GM19455 (cell line): ENCODE results near the gene TMEM119.

Source experiments
- ATAC-seq: cut with Tn5 transposase; IDR thresholded peaks from one replicate; pipeline ENCODE4 v1.9.1; 2021; ENCODE audit not compliant: unreplicated experiment

The TMEM119 gene, protein sequence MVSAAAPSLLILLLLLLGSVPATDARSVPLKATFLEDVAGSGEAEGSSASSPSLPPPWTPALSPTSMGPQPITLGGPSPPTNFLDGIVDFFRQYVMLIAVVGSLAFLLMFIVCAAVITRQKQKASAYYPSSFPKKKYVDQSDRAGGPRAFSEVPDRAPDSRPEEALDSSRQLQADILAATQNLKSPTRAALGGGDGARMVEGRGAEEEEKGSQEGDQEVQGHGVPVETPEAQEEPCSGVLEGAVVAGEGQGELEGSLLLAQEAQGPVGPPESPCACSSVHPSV

DNA sequence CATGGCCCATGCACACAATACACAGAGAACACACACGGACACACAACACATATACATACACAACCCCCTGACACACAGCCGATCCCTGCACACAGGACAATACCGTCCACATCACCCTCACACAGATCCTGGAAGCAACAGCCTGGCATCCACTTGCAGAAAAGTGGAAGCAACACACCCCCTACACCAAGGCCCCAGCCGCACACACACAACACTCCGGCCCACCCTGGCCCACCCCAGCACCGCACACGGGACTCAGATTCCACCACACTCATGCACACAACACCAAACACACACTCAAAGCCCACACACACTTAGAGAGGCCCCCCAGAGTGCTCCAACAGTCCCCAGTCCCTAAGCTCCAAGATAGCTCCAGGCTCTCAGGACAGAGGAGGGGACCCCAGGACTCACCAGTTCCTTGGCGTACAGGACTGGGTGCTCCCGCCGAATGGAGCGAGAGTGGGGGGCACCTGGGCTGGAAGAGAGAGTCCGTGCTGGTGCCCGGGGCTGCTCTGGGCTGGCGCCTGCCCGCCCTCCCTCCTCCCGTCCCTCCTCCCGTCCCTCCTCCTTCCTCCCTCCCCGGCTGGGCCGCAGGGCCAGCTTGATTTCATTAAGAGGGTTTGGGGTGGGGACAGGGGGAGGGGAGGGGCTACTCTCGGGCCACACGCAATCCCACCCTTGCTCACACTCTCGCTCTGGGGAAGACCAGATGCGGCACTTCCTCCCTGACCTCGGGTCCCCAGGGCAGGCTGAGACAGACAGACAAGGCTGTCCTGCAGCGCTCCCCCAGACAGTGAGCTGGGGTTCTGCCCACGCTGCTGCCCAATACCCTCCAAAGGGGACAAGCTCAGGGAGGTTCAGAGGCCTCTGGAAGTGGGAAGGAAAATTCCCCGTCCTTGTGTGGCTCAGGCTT, at the start of gene TMEM119:
TMEM119 (minus strand) TSS at position 526 of the 913 bp plus-strand sequence. CDS start 5,701 bp downstream, outside the sequence.
- no peak for ATAC-seq

DNA sequence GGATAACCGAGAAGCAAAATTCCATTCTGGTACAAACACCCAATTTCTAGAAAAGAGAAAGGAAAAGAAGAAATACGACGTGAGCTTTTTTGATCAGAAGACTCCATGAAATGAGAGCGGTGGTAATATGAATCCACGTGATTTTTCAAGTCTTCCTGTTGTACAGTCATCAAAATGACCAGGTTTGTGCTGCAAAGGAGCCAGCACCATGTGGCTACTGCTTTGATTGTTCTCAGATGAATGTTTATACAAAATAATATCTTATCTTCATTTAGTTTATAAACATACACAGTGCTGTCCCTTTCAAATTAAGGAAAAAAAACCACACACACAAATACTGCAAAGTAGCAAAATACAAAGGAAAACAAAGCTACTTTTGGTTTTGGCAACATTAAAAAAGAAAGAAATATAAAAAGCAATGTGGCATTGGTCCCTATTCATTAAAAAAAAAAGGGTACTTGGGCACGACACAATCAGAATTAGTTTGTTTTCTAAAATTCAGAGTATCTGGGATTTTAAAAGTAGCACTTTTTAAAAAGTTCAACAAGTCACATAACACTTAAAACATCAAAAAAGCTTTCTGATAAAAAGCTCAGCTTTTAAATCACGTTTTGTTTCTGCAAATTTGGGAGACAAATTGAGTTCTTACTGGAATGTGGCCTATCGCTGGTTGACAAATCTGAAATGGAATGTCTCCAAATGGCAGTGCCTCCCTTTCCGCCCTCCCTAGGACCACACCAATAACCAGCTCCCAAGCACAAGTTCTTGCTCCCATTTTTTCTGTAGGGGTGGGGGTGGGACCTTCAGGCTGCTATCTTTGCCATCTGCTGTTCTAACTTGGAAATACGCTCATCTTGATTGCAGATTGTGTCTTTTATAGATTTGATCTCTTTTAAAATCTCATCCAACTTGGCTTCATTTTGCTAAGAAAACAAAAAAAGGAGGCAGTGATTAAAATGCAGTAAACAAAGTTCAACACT, 49.0 kb upstream of the TMEM119 start:
- no peak for ATAC-seq

DNA sequence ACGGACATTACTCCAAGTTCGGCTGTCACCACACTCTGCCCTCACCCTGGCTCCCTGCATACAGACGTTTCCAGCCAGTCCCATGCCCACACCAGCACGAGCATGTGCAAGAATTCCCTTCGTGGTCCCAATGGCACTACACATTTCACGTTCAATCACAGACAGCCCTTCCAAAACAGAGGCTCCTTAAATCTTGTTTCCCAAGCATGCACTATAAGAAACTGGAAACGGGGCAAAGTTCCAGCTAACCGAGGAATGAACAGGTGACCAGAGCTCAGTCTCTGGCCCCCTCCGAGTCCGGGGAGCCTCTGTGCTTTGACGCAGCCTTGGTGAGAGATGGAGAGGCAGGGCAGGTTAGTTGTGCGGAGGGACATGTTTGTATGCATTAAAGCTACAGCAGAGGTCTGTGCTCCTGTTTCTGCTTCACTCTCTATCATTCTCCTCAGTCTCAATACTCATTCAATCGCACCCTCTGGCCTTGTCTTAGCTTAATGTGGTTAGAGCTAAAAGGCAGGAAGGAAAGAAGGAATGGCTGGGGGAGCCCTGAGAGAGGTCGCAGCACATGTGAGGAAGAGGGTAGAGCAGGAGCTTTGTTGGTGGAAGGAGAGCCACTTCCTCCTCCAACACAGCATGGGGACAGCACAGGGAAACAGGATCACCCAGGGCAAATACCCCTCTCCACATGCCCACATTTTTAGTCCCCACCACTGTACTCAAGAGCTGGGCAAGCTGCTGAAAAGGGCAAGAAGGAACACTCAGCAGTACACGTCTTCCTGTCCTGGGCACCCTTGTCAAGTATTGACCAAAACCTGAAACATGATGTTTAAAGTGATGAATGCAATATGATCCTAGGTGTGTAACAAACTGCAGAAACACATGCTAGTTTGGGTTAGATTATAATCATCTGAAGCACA, 48.1 kb upstream of the TMEM119 start:
- ATAC-seq: no peak

DNA sequence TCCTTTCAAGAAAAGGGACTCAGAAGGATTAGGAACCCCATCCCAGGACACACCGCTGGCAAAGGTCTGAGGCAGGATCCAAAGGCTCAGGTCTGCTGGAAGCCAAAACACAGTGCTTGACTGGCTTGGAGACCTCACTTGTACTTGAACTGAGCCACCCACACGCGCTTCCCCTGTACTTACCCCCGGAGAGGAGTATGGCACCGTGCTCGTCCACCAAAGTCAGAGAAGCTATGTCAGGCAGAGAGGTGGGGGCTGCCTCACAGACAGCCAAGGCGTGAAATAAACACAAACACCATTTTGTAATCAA, 46.9 kb upstream of the TMEM119 start:
- ATAC-seq: no peak

DNA sequence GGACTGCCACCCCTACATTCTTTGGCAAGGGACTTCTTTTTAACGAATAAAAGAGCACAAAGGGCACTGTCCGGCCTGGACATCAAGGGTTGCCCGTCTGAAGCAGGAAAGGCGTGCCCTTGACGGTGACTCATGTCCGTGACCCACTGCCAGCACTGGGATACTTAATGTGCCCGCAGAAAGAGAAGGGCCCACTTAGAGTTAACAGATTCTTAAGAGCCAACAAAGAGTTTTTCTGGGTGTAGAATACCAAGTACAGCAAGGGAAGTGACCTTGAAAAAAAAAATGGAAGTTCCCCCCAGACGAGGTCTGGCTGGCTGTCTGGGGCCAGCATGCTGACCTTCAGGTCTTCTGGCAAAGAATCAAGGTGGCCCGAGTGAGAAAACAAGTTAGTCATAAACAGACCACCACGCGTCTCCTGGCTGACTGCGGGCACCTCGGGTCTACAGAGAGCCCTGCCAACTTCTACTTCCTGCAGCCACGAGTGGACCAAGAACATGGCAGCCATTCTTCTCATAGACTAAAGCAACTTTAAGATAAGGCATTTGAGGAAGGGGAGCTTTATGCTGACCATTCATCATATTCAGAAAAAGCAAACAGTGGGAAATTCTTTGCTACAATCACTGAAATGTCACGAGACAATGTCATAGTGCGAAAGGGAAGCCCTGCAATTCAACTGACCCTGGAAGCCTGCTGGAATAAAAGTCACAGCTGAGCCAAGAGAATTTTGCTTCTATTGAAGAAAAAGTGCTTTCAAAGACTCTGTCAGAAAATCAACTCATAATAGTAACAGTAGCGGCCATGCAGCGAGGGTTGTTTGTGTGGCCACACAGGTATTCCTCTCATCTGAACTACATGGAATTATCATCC, 46.3 kb upstream of the TMEM119 start:
- no peak for ATAC-seq

DNA sequence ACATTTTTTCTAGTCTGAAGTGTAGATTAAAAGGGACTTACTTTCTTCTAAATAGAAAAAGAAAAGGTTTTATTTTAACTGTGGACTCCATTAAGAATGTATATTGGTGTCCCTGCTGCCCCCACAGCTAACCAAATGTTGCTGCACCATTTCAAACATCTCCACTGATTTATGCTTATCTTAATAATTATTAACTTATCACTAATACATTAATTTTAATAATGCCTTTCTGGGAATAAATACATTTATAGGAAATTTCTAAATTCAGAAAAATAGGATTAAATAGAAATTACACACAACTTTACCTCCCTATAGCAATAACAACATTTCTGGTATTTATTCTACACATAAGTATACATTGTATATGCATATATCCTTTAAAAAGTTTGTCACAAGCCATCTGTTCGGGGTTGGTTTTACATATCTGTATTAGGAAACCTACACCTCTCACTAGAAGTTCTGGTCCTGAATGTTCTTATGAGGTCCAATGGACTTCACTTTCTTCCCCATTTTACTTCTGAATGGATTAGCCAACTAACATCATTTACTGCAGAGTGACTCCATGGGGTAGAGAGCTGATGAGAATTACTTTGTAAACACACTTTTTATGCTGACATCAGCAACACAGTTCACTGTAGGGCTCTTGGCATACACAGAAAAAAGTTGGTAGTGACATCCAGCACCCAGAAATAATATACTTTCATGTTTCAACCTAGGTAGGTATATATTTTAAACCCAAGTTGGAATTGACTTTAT, 45.2 kb upstream of the TMEM119 start:
- ATAC-seq: no peak

DNA sequence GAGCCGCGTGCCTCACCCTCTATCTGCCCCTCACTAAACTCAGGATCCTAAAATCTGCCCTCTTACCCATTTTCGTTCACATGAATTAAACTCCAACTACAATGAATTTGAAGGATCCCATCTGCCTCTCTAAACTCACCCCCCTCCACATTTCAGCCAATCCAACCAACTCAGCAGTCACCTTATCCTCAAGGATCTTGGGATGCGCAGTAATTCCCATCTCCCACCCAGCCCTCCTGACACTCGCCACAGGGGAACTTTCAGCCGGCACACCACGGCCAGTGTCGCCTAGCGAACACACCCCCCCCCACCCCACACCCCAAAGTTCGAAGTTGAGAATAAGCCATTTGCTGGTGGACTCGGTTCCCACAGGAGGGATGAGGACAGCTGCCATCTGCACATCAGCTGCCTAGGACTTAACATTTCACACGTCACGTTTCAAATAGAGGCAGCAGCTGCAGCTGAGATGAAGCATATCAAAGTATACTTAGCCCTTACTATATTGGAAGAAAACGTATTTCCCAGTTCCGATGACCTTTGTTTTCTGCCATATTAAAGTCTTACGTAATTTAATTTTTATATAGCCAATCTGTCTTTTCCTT, 44.5 kb upstream of the TMEM119 start:
- ATAC-seq: no peak

DNA sequence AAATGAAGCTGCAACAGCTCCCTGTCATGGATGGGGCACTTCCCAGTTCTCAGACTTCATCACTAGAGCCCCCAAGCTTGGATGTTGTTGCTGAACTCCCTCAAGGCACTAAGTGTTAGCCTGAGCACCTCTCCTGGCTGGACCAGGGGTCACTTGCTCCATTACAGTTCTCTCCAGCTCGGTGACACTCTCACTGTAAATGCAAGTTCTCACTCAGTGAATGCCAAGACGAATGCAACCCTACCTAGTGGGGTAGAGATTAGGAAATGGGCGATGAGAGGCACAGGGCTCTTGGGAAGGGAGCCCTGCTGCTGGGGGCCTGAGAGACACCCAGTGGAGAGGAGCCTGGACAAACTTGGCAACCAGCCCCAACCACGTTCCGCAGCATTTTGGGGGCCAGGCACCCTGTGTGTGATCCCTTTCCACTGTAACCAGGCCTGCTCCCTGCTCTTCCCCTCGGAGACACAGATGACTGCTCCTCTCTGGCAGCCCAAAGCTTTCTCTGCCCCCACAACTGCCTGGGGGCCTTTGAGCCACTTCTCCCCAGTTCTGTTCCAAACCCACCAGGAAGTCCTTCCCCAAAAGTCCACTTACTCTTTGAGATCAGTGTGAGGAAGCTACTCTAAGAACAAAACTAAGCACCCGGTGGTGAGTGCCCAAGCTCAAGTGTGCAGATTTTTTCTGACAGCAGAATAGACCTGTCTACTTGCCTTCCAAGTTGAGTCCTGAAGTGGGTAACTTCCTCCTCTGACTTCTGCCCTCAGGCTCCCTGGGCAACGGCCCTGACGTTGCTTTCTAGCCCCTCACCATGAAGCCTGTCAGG, 43.8 kb upstream of the TMEM119 start:
- no peak for ATAC-seq

DNA sequence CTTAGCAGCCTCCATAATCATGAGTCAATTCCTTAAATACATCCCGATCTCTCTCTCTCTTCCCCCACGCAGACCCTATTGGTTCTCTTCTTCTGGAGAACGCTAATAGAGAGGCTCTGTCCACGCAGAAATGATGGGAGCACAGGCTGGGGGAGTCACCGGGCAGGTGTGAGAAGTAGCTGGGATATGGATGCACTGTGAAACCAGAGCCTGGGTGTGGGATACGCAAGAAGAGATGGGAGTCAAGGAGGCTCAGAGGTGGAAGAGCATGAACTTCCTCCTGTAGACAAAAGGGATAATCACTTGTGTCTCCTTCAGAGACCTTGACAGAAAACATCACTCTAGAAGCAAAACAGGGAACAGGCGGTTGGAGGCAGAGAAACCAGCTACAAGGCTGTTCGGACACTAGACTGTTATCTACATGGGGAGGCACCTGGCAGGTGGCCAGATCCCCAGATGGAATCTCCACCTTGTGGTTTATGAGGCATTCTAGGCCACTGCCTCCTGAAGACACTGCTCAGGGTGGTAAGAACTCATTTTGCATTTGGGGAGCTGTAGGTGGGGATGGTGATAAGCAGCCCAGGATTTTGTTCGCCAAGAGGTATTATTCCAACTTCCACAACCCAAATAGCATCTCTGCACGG, 43.0 kb upstream of the TMEM119 start:
- ATAC-seq: no peak

DNA sequence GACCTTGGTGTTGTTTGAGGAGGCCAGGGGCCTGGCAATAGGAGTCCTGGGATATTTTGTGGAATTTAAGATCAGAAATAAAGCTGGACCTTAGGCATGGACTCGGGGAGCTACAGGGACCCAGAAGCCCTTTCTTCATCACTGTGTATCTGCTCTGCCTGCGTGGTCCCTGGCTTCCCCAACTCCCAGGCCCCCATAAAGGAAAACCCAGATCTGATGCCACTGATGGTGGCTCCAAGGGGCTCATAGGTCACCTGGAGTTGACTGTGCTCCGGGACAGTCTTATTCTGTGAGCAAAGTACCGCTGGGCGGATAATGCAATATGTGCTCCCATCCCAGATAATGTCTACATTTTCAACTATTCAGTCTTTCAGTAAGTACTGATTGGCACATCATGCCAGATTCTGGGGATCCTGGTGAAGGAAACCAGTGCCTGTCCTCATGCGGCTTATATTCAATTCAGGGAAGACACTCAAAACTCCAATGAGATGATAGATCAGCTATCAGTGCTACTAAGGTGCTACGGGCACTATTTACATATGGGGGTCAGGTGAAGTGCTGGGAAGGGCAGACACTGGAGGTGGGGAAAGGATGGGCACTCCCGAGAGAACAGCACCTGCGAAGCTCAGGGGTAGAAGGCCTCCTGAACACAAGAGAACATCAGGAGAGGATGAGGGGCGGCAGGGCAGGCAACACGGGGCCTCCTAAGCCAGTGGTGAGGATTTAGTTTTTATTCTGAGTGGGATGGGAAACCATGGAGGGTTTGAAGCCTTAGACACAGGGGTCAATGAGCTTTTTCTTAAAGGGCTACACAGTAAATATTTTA, 41.3 kb upstream of the TMEM119 start:
- ATAC-seq: no peak

DNA sequence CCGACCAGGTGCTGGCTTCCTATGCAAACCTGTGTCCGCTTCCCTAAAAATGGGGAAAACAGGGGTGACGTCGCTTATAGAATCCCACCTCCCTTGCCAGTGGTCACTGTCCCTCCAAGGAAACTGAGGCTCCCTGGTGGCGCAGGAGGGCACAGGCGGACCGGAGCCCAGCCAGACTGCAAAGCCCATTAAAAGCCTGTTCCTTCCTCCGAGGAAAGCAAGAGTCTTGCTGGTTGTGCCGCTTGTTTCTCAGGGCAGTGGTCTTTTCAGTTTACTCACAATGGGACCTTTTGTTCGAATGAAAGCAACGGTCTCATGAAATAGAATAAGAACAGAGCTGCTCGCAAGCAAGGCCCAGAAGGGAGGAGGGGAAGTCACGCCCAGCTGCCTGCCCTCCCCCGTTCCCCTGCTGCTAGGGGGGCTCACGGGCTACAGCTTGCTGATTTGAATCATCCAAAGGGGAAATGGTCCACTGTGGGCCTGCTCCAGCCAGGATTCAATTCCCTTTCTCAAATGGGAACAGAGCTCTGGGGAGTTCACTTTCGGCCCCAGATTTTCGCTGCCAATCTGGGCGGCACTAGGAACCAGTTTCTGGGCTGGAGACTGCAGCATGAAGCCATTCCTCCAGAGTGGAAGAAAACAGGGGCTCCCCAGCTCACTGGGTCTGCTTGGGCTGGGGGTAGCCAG, 40.4 kb upstream of the TMEM119 start:
- ATAC-seq: no peak

DNA sequence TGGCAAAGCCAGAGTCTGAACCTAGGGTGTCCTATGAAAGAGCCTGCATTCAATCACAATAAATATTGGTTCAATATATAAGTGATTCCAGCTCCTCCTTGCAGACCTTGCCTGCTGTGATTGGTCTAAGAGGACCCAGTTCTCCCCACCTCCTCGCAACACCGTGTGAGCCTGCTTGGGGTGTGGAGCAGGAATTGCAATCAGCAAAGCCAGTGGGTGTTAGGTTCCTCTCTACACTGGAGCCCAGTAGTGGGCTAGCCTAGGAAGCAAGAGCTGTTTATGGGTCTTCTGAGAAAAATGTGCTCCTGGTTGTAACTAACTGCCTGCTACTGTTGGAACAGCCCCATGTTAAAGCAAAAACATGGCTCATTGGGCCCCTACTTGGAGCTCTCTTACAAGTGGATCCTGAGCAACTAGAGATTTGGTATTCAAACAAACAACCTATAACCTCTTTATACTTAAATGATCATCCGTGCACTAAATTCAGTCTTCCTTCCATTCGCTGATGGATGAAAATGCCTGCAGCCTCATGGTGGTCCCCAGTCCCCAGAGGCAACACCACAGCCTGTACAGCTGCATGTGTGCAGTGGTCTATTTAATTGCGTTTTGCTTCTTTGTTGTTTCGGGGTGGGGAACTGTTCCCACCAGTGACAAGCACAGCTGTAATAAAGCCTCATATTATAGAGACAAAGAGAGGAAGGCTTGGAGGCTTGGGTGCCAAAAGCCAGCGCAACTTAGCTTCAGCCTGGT, 39.5 kb upstream of the TMEM119 start:
- ATAC-seq: no peak

DNA sequence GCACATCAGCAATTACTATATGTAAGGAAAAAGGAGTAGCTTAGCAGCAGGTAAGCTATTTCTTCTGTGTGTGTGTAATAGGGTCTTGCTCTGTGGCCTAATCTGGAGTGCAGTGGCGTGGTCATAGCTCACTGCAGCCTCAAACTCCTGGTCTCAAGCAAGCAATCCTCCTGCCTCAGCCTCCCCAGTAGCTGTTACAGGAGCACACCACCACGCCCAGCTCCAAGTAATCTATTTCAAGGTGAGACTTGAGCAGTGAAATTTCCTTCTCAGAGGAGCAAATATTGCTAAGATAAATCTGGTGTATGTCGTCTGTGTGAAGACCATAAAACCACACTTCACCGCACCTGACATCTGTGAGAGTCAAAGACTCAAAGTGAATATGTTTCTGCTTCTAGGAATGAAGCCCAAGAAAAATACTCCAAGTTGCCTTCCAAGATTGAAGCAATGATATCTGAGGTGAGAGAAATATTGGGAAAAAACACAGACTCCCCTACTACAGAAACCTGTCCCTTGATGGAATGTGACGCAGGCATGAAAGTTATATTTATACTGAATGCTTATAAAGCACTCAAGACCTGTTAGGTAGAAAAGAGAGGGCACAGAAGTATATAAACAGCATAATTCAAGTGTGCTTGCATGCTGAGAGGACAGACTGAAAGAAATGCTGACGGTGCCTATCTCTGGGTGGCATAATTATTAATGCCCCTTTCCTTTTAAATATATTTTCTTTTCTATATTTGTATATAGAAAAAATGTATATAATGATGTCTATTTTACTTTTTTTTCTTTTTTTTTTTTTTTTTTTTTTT, 38.3 kb upstream of the TMEM119 start:
- ATAC-seq: no peak
